GM10248 (cell line): ENCODE results near the gene TMUB2.

ENCODE experiments used
- CTCF ChIA-PET: fragments of 300-600 bp; sonication (Branson Sonifier 250); formaldehyde crosslinking; extraction: SDS; loops from one replicate; lab custom pipeline; 2021; ENCODE audit warnings: antibody characterized with exemption; lab: Yijun Ruan, JAX
- POLR2A ChIA-PET: fragments of 350-650 bp; sonication (Branson Sonifier 250); formaldehyde crosslinking; extraction: SDS; loops from one replicate; lab custom pipeline; 2020; ENCODE audit warnings: antibody characterized with exemption; lab: Yijun Ruan, JAX
- DNase-seq: peaks from one replicate; pipeline ENCODE4 v3.0.0; 2012; ENCODE audit errors: extremely low spot score
- CTCF ChIP-seq: IDR thresholded peaks from 2 replicates; pipeline ENCODE4 v1.5.1; 2012; ENCODE audit warnings: mild to moderate bottlenecking, low read depth; ENCODE audit errors: extremely low read depth, missing control alignments, control extremely low read depth

Gene TMUB2

GRCh38 chr17:44187131-44187899 lies 543 bp downstream of the TMUB2 start:
- POLR2A ChIA-PET, result interaction anchor here (0.6 to 1.0 kb wide), 3 partner anchors 22 to 561 kb away, joined by 3 to 7 read pairs (median 3); no protein-coding TSS in a partner anchor
- peak; percentile 84 for DNase-seq
- CTCF ChIA-PET, result interaction anchor here (1.7 to 4.6 kb wide), 4 partner anchors 11 to 163 kb away, joined by 5 to 47 read pairs (median 10); partner anchors contain the start of gene ASB16
- no peak for TF ChIP-seq CTCF

GRCh38 chr17:44188576-44189403 lies 2.0 kb downstream of the TMUB2 start:
- ChIA-PET CTCF (interaction anchor here (1.1 to 2.6 kb wide), 5 partner anchors 10 to 163 kb away, joined by 3 to 11 read pairs (median 6); no protein-coding TSS in a partner anchor), POLR2A (no interaction called here)
- no peak for TF ChIP-seq CTCF
- no peak for DNase-seq

- DNase-seq, result no peak
- POLR2A ChIA-PET, result no interaction called here
- CTCF ChIA-PET, result interaction anchor here (0.8 to 2.6 kb wide), 3 partner anchors 13 to 141 kb away, joined by 3 to 9 read pairs (median 9); no protein-coding TSS in a partner anchor
- TF ChIP-seq CTCF, result no peak
Observed at GRCh38 chr17:44190481-44190880, 3.7 kb downstream of the TMUB2 start.

- ChIA-PET CTCF (interaction anchor here (2.1 kb wide), 1 partner anchor 18 kb away, joined by 9 read pairs; no protein-coding TSS in a partner anchor), POLR2A (no interaction called here)
- TF ChIP-seq CTCF, result no peak
- no peak for DNase-seq
Observed at GRCh38 chr17:44191369-44191768, 4.6 kb downstream of the TMUB2 start.

GRCh38 chr17:44191941-44192496 lies 5.2 kb downstream of the TMUB2 start:
- CTCF ChIA-PET, result interaction anchor here (2.1 kb wide), 1 partner anchor 18 kb away, joined by 9 read pairs; no protein-coding TSS in a partner anchor
- DNase-seq, result no peak
- POLR2A ChIA-PET, result no interaction called here
- TF ChIP-seq CTCF, result no peak

GRCh38 chr17:44192750-44193149 lies 6.0 kb downstream of the TMUB2 start:
- CTCF ChIA-PET, result interaction anchor here (2.1 kb wide), 1 partner anchor 17 kb away, joined by 9 read pairs; no protein-coding TSS in a partner anchor
- no peak for DNase-seq
- POLR2A ChIA-PET, result no interaction called here
- TF ChIP-seq CTCF, result no peak
